Measurements from ENCODE around the gene ACAN. TPM values are rescaled to one million over a fixed set of nuclear protein-coding genes. Genes with fewer than 3 reads are reported as not detected.

The ACAN gene
- total and polyA plus RNA-seq, 9 of the 15 experiments (the other 6 are each of a cell fraction or from before 2014, with no cell fraction given): not detected

- H2AFZ ChIP-seq (ENCODE audit: low read depth, low read length): no peak overlapping the region
- H3K79me2 ChIP-seq (ENCODE audit: control insufficient read depth, insufficient read depth, low read length): no peaks in the 10 kb centered on the region
- in situ Hi-C loops (cut with MboI) (no loop called here), intact Hi-C loops (cut with micrococcal nuclease) (loop anchor here (5.0 kb wide), 1 partner anchor 34 kb away; no protein-coding TSS in a partner anchor)
- WGBS (ENCODE audit: insufficient coverage, low coverage, missing lambda C conversion rate): 6% methylated on average over 14 of the region's 14 CpGs
- ChIA-PET CTCF (ENCODE audit: low intra/inter-chr PET ratio) (no interaction called here), POLR2A (interaction anchor here (0.6 to 1.8 kb wide), 5 partner anchors 9 to 219 kb away, joined by 3 to 5 read pairs (median 3); no protein-coding TSS in a partner anchor)
- FAIRE-seq: no peak
- H3K27me3 ChIP-seq (ENCODE audit: control insufficient read depth in 2 of 2, insufficient read depth in 2 of 2, low read length in 2 of 2): peaks cover 41 to 61% of the 10 kb centered on the region in 2 experiments; a peak in 4 of 5 replicates
- no peak for DNase-seq (ENCODE audit: extremely low read depth in 1 of 4, low spot score in 3 of 4)
- H3K27ac ChIP-seq (ENCODE audit: extremely low read depth, low read depth, low read length): no peak overlapping the region
- BruUV-seq (replicated peaks): no TSS peak
- H3K9ac ChIP-seq (ENCODE audit: insufficient read depth in 1 of 2, low read depth in 2 of 2, low read length in 2 of 2): 0 out of 4 replicates have a peak overlapping the region, but pooled peaks of 1 of the 2 experiments have one; percentile 14
- H3K9me1 ChIP-seq (ENCODE audit: control insufficient read depth, insufficient read depth, low read length): peaks cover 5% of the 10 kb centered on the region
- no peak overlapping the region for H3K4me2 ChIP-seq (ENCODE audit: insufficient read depth, low read length)
- peaks cover 6 to 13% of the 10 kb centered on the region in 2 experiments; a peak in 4 of 5 replicates for H3K4me1 ChIP-seq (replicated peaks in 1 of 2; ENCODE audit: control insufficient read depth in 2 of 2, insufficient read depth in 2 of 2, low read length in 2 of 2)
- H3K4me3 ChIP-seq: no peak overlapping the region
- no peaks in the 10 kb centered on the region for H3K9me3 ChIP-seq (replicated peaks; ENCODE audit: control insufficient read depth, insufficient read depth, low read depth, low read length)
- no peaks in the 10 kb centered on the region for H3K36me3 ChIP-seq (ENCODE audit: control insufficient read depth, insufficient read depth, low read length)
- H4K20me1 ChIP-seq (replicated peaks; ENCODE audit: control insufficient read depth, insufficient read depth, low read length): no peaks in the 10 kb centered on the region; the same call in 1 of the 2 replicates
- no peak for ATAC-seq
- TF ChIP-seq REST (IDR thresholded peaks at IDR 0.05; ENCODE audit: borderline replicate concordance) (no peak), REST (CRISPR knock-in tag; IDR thresholded peaks at IDR 0.05; ENCODE audit: low read depth) (no peak), IFI16 (CRISPR knock-in tag; IDR thresholded peaks at IDR 0.05) (no peak), SAP30 (IDR thresholded peaks at IDR 0.05; ENCODE audit: borderline replicate concordance, insufficient read depth, low read depth, low read length, poor library complexity, severe bottlenecking) (no peak), NFYB (IDR thresholded peaks at IDR 0.05; ENCODE audit: extremely low read depth, insufficient read length) (no peak), MECOM (CRISPR knock-in tag; IDR thresholded peaks at IDR 0.05) (no peak), E2F6 (IDR thresholded peaks at IDR 0.05; ENCODE audit: borderline replicate concordance in 1 of 2, extremely low read depth in 1 of 2, insufficient read depth in 1 of 2, insufficient read length in 1 of 2, low read depth in 1 of 2, low read length in 1 of 2, poor library complexity in 1 of 2, severe bottlenecking in 1 of 2) (no peak), KDM5B (IDR thresholded peaks at IDR 0.05; ENCODE audit: insufficient replicate concordance, low read depth, low read length) (no peak), MXD1 (CRISPR knock-in tag; IDR thresholded peaks at IDR 0.05; ENCODE audit: borderline replicate concordance, poor library complexity, severe bottlenecking) (no peak), ZKSCAN8 (CRISPR knock-in tag; IDR thresholded peaks at IDR 0.05) (no peak), KLF6 (CRISPR knock-in tag; IDR thresholded peaks at IDR 0.05; ENCODE audit: borderline replicate concordance) (no peak)
These were observed 68.1 kb downstream of the ACAN start for GRCh38 chr15:88871313-88871712.

Measured in K562 (cell line).